Panc1 (cell line): Measurements from ENCODE around the gene TMEM14C.

Experiments
- POLR2AphosphoS5 ChIP-seq: IDR thresholded peaks from 2 replicates; pipeline ENCODE4 v1.6.1; 2012; ENCODE audit warnings: mild to moderate bottlenecking, low read depth, low read length, moderate library complexity
- SIN3A ChIP-seq: IDR thresholded peaks from 2 replicates; pipeline ENCODE4 v1.6.1; 2012; ENCODE audit warnings: low read depth, mild to moderate bottlenecking, low read length, moderate library complexity, borderline replicate concordance; ENCODE audit not compliant: insufficient read depth
- TF ChIP-seq, protein P1 (sequence below): fragments of 450-650 bp; IDR thresholded peaks from 2 replicates; pipeline ENCODE4 v1.5.1; 2017; ENCODE audit warnings: mild to moderate bottlenecking
- TF ChIP-seq, protein P2 (sequence below), 2 experiments: IDR thresholded peaks; 2 replicates each; pipeline ENCODE4 v1.6.1; 2011 to 2012; ENCODE audit warnings: low read depth in 2 of 2, control low read depth in 1 of 2, low read length in 1 of 2, mild to moderate bottlenecking in 1 of 2, moderate library complexity in 1 of 2; ENCODE audit not compliant: insufficient read depth in 1 of 2

DNA sequence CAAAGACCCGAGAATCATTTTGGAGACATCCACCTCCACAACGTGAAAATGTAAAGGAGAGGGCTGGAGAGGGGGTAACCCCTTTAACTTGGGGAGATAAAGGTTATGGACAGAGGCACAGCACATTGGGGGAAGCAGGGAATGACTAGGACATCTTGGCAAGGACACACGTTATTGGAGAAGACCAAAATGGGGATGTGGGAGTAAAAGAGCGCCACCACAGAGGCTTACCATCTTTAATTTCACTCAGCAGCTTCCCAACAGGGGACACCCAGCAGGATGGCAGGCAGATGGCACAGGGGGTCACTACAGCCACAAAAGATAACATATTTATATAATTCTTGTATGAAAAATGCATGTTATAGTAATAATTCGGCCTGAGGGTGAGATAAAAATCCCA lies 38.3 kb upstream of the TMEM14C start:
- TF ChIP-seq, protein P1, sequence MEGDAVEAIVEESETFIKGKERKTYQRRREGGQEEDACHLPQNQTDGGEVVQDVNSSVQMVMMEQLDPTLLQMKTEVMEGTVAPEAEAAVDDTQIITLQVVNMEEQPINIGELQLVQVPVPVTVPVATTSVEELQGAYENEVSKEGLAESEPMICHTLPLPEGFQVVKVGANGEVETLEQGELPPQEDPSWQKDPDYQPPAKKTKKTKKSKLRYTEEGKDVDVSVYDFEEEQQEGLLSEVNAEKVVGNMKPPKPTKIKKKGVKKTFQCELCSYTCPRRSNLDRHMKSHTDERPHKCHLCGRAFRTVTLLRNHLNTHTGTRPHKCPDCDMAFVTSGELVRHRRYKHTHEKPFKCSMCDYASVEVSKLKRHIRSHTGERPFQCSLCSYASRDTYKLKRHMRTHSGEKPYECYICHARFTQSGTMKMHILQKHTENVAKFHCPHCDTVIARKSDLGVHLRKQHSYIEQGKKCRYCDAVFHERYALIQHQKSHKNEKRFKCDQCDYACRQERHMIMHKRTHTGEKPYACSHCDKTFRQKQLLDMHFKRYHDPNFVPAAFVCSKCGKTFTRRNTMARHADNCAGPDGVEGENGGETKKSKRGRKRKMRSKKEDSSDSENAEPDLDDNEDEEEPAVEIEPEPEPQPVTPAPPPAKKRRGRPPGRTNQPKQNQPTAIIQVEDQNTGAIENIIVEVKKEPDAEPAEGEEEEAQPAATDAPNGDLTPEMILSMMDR: no peak
- TF ChIP-seq POLR2AphosphoS5 (no peak), SIN3A (no peak)
- TF ChIP-seq, protein P2, sequence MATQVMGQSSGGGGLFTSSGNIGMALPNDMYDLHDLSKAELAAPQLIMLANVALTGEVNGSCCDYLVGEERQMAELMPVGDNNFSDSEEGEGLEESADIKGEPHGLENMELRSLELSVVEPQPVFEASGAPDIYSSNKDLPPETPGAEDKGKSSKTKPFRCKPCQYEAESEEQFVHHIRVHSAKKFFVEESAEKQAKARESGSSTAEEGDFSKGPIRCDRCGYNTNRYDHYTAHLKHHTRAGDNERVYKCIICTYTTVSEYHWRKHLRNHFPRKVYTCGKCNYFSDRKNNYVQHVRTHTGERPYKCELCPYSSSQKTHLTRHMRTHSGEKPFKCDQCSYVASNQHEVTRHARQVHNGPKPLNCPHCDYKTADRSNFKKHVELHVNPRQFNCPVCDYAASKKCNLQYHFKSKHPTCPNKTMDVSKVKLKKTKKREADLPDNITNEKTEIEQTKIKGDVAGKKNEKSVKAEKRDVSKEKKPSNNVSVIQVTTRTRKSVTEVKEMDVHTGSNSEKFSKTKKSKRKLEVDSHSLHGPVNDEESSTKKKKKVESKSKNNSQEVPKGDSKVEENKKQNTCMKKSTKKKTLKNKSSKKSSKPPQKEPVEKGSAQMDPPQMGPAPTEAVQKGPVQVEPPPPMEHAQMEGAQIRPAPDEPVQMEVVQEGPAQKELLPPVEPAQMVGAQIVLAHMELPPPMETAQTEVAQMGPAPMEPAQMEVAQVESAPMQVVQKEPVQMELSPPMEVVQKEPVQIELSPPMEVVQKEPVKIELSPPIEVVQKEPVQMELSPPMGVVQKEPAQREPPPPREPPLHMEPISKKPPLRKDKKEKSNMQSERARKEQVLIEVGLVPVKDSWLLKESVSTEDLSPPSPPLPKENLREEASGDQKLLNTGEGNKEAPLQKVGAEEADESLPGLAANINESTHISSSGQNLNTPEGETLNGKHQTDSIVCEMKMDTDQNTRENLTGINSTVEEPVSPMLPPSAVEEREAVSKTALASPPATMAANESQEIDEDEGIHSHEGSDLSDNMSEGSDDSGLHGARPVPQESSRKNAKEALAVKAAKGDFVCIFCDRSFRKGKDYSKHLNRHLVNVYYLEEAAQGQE (IDR thresholded peaks at IDR 0.05; ENCODE audit: insufficient read depth in 1 of 2, low read depth in 2 of 2, low read length in 1 of 2): no peak
